ENCODE results near the gene TFF1.

DNA sequence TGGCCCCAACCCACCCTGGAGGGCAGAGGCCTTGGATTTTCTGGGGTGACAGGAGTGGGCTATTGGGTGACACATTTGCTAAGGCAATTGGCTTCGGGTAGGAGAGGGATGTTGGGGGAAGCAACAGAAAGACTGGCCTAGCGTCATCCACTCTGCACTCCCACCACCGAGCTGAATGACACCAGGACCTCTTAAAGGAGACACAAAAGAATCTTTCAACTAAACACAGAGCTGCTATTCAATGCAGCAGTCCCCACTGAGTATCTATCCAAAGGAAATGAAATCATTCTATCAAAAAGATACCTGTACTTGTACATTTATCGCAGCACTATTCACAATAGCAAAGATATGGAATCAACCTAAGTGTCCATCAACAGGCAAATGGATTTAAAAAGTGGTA lies 21.7 kb downstream of the TFF1 start:
- TF ChIP-seq, protein P1, sequence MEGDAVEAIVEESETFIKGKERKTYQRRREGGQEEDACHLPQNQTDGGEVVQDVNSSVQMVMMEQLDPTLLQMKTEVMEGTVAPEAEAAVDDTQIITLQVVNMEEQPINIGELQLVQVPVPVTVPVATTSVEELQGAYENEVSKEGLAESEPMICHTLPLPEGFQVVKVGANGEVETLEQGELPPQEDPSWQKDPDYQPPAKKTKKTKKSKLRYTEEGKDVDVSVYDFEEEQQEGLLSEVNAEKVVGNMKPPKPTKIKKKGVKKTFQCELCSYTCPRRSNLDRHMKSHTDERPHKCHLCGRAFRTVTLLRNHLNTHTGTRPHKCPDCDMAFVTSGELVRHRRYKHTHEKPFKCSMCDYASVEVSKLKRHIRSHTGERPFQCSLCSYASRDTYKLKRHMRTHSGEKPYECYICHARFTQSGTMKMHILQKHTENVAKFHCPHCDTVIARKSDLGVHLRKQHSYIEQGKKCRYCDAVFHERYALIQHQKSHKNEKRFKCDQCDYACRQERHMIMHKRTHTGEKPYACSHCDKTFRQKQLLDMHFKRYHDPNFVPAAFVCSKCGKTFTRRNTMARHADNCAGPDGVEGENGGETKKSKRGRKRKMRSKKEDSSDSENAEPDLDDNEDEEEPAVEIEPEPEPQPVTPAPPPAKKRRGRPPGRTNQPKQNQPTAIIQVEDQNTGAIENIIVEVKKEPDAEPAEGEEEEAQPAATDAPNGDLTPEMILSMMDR (IDR thresholded peaks at IDR 0.05): no peak
- no peak for TF ChIP-seq POLR2A (IDR thresholded peaks at IDR 0.05)

Measured in thyroid gland (tissue), 4 donors.